ENCODE measurements around the gene KIF3B.

DNA sequence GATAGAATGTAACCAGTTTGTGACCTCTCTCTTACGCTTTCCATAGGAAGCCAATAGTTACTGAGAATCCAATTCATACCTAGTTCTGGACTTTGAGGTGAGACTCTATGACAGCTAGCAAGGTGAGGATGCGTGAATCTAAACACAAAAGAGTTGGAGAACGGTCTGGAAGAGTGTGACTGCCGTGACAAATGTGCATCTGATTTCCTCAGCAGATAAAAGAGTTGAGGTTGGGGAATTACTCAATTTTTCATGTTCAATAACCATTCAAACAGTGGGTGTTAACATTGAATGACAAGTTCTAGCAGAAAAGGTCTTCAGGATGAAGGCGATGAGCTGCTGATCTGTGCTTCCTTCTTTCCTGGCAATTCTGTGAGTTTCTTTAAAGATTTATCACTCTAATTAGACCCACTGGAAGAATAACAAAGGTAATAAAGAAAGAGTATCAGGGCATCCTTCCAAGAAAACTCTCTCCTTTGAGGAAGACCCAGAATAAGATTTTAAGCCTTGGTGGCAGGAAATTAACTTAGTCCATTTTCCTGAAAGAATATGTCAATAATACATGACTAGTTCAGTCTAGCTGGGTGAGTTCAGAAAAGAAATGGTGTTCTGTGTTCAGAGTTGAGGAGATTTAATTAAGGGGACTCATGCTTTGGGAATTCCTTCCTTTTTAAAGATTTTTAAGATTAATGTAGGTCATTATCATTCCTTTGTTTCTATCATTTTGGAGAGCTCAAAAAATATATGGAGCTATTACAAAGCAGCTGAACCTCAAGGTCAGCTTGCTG, 24.5 kb downstream of the KIF3B start:
- TF ChIP-seq, protein P1, sequence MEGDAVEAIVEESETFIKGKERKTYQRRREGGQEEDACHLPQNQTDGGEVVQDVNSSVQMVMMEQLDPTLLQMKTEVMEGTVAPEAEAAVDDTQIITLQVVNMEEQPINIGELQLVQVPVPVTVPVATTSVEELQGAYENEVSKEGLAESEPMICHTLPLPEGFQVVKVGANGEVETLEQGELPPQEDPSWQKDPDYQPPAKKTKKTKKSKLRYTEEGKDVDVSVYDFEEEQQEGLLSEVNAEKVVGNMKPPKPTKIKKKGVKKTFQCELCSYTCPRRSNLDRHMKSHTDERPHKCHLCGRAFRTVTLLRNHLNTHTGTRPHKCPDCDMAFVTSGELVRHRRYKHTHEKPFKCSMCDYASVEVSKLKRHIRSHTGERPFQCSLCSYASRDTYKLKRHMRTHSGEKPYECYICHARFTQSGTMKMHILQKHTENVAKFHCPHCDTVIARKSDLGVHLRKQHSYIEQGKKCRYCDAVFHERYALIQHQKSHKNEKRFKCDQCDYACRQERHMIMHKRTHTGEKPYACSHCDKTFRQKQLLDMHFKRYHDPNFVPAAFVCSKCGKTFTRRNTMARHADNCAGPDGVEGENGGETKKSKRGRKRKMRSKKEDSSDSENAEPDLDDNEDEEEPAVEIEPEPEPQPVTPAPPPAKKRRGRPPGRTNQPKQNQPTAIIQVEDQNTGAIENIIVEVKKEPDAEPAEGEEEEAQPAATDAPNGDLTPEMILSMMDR (IDR thresholded peaks at IDR 0.05), result no peak
- TF ChIP-seq EZH2 (IDR thresholded peaks at IDR 0.05; ENCODE audit: borderline replicate concordance, insufficient read depth, low read depth, low read length, poor library complexity, severe bottlenecking), result no peak

Data from B cell (primary cell).